GM10266 (cell line): ENCODE results near the gene KLHL26.
"Not testable (repeated sequence)": the region's sequence is repeated elsewhere in the genome, so short reads cannot be mapped to it uniquely, and the experiment has no call there.

Source experiments
- DNase-seq: peaks from one replicate; pipeline ENCODE4 v3.0.0; 2012; ENCODE audit errors: extremely low spot score
- CTCF ChIP-seq: IDR thresholded peaks from 2 replicates; pipeline ENCODE4 v1.5.1; 2012; ENCODE audit warnings: mild to moderate bottlenecking, low read depth; ENCODE audit not compliant: control insufficient read depth, insufficient read depth; ENCODE audit errors: missing control alignments

KLHL26 gene

GRCh38 chr19:18590273-18591272, 46.3 kb upstream of the KLHL26 start:
- TF ChIP-seq CTCF: peak; percentile 7
- no peak for DNase-seq

- DNase-seq: no peak
- TF ChIP-seq CTCF: no peak
Measured at GRCh38 chr19:18591735-18592385, 45.0 kb upstream of the KLHL26 start.

- DNase-seq: not testable (repeated sequence)
Measured at GRCh38 chr19:18592732-18593131, 44.1 kb upstream of the KLHL26 start.

GRCh38 chr19:18593367-18594095, 43.3 kb upstream of the KLHL26 start:
- TF ChIP-seq CTCF: no peak
- peak; percentile 57 for DNase-seq

- peak; percentile 97 for DNase-seq
- TF ChIP-seq CTCF: peak; percentile 92
Measured at GRCh38 chr19:18594096-18594823, 42.6 kb upstream of the KLHL26 start.

- peak; percentile 63 for DNase-seq
- TF ChIP-seq CTCF: no peak
Measured at GRCh38 chr19:18594824-18595373, 41.9 kb upstream of the KLHL26 start.

- no peak for TF ChIP-seq CTCF
- no peak for DNase-seq
Measured at GRCh38 chr19:18595475-18595874, 41.4 kb upstream of the KLHL26 start.
